Measurements from ENCODE around the gene SLC35E3.

The SLC35E3 gene

GRCh38 chr12:68786929-68787328, 41.0 kb downstream of the SLC35E3 start:
- no peak overlapping the region for H3K27ac ChIP-seq (ENCODE audit: low read depth, low read length)
- no peak overlapping the region for H4K5ac ChIP-seq (ENCODE audit: low read length)
- no peaks in the 10 kb centered on the region for H3K79me1 ChIP-seq (ENCODE audit: low read length)
- H2BK15ac ChIP-seq (replicated peaks; ENCODE audit: low read depth) = no peak overlapping the region
- WGBS (ENCODE audit: extremely low coverage, insufficient coverage, low lambda C conversion rate) = no CpG with 5 or more reads among the region's 2 CpGs
- H3K4me3 ChIP-seq (ENCODE audit: low read length) = no peak overlapping the region
- H3K4me1 ChIP-seq (ENCODE audit: control insufficient read depth, low read depth, low read length) = no peaks in the 10 kb centered on the region
- H2BK5ac ChIP-seq (ENCODE audit: low read length) = no peak overlapping the region
- no peak overlapping the region for H3K56ac ChIP-seq (ENCODE audit: low read length)
- H4K8ac ChIP-seq (ENCODE audit: low read depth, low read length) = no peak overlapping the region
- H2AK5ac ChIP-seq (ENCODE audit: low read length) = no peak overlapping the region
- H3K4me2 ChIP-seq (ENCODE audit: low read length) = no peak overlapping the region
- no peak overlapping the region for H3K4ac ChIP-seq (ENCODE audit: low read depth, low read length)
- H3K23ac ChIP-seq (ENCODE audit: low read length) = no peak overlapping the region
- DNase-seq = no peak
- no peaks in the 10 kb centered on the region for H3K79me2 ChIP-seq (ENCODE audit: control insufficient read depth, insufficient read depth, low read length)
- no peak overlapping the region for H3K18ac ChIP-seq (ENCODE audit: low read length)
- no peak overlapping the region for H2BK120ac ChIP-seq (ENCODE audit: low read depth, low read length)
- H3K27me3 ChIP-seq (ENCODE audit: insufficient read depth, low read length, poor library complexity) = no peaks in the 10 kb centered on the region
- no peak overlapping the region for H3K9ac ChIP-seq (ENCODE audit: low read length)
- no peaks in the 10 kb centered on the region for H3K36me3 ChIP-seq (ENCODE audit: control insufficient read depth, insufficient read depth, low read length)

DNA sequence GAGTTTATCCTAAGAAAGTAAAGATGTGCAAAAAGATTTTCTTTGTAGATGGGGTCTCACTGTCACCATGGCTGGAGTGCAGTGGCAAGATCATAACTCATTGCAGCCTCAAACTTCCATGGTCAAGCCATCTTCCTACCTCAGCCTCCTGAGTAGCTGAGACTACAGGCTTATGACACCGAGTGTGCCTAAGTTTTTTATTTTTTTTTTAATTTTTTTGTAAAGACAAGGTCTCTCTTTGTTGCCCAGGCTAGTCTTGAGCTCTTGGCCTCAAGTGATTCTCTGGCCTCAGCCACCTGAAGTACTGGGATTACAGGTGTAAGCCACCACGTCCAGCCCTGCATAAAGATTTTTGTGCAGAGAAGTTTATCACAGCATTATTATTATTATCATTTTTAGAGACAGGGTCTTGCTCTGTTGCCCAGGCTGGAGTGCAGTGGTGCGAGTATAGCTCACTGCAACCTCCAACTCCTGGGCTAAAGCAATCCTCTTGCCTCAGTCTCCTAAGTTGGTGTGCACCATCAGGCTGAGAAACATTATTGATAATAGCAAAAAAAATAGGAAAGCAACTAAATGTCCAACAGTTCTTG, 42.7 kb downstream of the SLC35E3 start:
- H3K36me3 ChIP-seq (ENCODE audit: control insufficient read depth, insufficient read depth, low read length) = no peaks in the 10 kb centered on the region
- H4K8ac ChIP-seq (ENCODE audit: low read depth, low read length) = no peak overlapping the region
- no peak overlapping the region for H3K23ac ChIP-seq (ENCODE audit: low read length)
- H3K27me3 ChIP-seq (ENCODE audit: insufficient read depth, low read length, poor library complexity) = no peaks in the 10 kb centered on the region
- H3K27ac ChIP-seq (ENCODE audit: low read depth, low read length) = no peak overlapping the region
- H2AK5ac ChIP-seq (ENCODE audit: low read length) = no peak overlapping the region
- no peak overlapping the region for H3K4me3 ChIP-seq (ENCODE audit: low read length)
- H3K4ac ChIP-seq (ENCODE audit: low read depth, low read length) = no peak overlapping the region
- H2BK5ac ChIP-seq (ENCODE audit: low read length) = no peak overlapping the region
- no peak overlapping the region for H3K4me2 ChIP-seq (ENCODE audit: low read length)
- no peak overlapping the region for H3K9ac ChIP-seq (ENCODE audit: low read length)
- no peak for DNase-seq
- H3K79me1 ChIP-seq (ENCODE audit: low read length) = no peaks in the 10 kb centered on the region
- H3K56ac ChIP-seq (ENCODE audit: low read length) = no peak overlapping the region
- H3K4me1 ChIP-seq (ENCODE audit: control insufficient read depth, low read depth, low read length) = no peaks in the 10 kb centered on the region
- no peak overlapping the region for H3K18ac ChIP-seq (ENCODE audit: low read length)
- no CpG with 5 or more reads among the region's 3 CpGs for WGBS (ENCODE audit: extremely low coverage, insufficient coverage, low lambda C conversion rate)
- H2BK120ac ChIP-seq (ENCODE audit: low read depth, low read length) = no peak overlapping the region
- no peak overlapping the region for H2BK15ac ChIP-seq (replicated peaks; ENCODE audit: low read depth)
- no peak overlapping the region for H4K5ac ChIP-seq (ENCODE audit: low read length)
- H3K79me2 ChIP-seq (ENCODE audit: control insufficient read depth, insufficient read depth, low read length) = no peaks in the 10 kb centered on the region

DNA sequence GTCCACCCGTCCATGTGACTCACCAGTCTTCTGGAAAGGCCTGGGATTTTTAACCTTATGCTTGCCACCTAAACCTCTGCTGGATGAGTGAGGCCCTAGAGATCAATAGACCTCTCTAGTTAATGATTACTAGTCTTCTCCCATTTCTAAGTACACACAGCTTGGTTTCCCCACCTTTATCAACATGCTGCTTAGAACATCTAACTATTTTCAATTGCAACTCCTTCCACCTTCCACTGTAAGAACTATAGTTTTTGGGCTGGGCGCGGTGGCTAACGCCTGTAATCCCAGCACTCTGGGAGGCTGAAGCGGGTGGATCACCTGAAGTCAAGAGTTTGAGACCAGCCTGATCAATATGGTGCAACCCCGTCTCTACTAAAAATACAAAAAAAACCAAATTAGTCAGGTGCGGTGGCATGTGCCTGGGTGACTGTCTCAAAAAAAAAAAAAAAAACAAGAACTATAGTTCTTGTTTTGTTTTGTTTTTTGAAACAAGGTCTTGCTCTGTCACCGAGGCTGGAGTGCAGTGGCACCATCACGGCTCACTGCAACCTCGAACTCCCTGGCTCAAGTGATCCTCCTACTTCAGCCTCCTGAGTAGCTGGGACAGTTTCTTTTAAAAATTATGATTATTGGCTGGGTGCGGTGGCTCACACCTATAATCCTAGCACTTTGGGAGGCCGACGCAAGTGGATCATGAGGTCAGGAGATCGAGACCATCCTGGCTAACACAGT, 43.3 kb downstream of the SLC35E3 start:
- H2AK5ac ChIP-seq (ENCODE audit: low read length) = no peak overlapping the region
- H3K4me1 ChIP-seq (ENCODE audit: control insufficient read depth, low read depth, low read length) = no peaks in the 10 kb centered on the region
- H3K27me3 ChIP-seq (ENCODE audit: insufficient read depth, low read length, poor library complexity) = no peaks in the 10 kb centered on the region
- no peak overlapping the region for H4K8ac ChIP-seq (ENCODE audit: low read depth, low read length)
- H3K4me3 ChIP-seq (ENCODE audit: low read length) = no peak overlapping the region
- H3K56ac ChIP-seq (ENCODE audit: low read length) = no peak overlapping the region
- H3K79me1 ChIP-seq (ENCODE audit: low read length) = no peaks in the 10 kb centered on the region
- H4K5ac ChIP-seq (ENCODE audit: low read length) = no peak overlapping the region
- no peak overlapping the region for H3K4me2 ChIP-seq (ENCODE audit: low read length)
- no peaks in the 10 kb centered on the region for H3K36me3 ChIP-seq (ENCODE audit: control insufficient read depth, insufficient read depth, low read length)
- WGBS (ENCODE audit: extremely low coverage, insufficient coverage, low lambda C conversion rate) = no CpG with 5 or more reads among the region's 14 CpGs
- H3K27ac ChIP-seq (ENCODE audit: low read depth, low read length) = no peak overlapping the region
- no peaks in the 10 kb centered on the region for H3K79me2 ChIP-seq (ENCODE audit: control insufficient read depth, insufficient read depth, low read length)
- H2BK120ac ChIP-seq (ENCODE audit: low read depth, low read length) = no peak overlapping the region
- no peak overlapping the region for H3K4ac ChIP-seq (ENCODE audit: low read depth, low read length)
- no peak overlapping the region for H2BK15ac ChIP-seq (replicated peaks; ENCODE audit: low read depth)
- no peak overlapping the region for H2BK5ac ChIP-seq (ENCODE audit: low read length)
- H3K23ac ChIP-seq (ENCODE audit: low read length) = no peak overlapping the region
- DNase-seq = no peak
- no peak overlapping the region for H3K18ac ChIP-seq (ENCODE audit: low read length)
- H3K9ac ChIP-seq (ENCODE audit: low read length) = no peak overlapping the region

DNA sequence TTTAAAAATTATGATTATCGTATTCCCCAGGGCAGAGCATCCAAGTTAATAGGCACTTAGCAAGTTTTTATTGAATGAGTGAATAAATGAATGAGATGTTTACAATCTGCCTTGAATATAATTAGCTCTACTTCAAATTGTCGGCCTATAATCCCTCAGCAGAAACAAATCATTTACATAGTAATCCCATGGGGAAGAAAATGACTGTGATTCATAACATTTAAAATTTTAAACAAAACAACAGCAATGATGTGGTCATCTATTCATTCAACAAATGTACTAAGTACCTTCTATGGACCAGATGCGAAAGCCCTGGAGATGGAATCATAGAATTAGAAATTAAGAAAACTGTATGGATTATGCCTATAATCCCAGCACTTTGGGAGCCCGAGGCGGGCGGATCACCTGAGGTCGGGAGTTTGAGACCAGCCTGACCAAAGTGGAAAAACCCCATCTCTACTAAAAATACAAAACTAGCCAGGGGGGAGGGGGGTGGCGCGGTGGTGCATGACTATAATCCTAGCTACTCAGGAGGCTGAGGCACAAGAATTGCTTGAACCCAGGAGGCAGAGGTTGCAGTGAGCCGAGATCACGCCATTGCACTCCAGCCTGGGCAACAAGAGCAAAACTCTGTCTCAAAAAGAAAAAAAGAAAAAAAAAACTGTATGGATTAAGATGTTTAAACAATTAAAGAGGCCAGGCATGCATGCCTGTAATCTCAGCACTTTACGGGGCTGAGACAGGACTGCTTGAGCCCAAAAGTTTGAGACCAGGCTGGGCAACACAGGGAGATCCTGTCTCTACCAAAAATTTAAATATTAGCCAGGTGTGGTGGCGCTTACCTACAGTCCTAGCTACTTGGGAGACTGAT, 44.3 kb downstream of the SLC35E3 start:
- H3K23ac ChIP-seq (ENCODE audit: low read length) = no peak overlapping the region
- no peaks in the 10 kb centered on the region for H3K79me1 ChIP-seq (ENCODE audit: low read length)
- no peaks in the 10 kb centered on the region for H3K36me3 ChIP-seq (ENCODE audit: control insufficient read depth, insufficient read depth, low read length)
- H2BK120ac ChIP-seq (ENCODE audit: low read depth, low read length) = no peak overlapping the region
- no peak overlapping the region for H3K27ac ChIP-seq (ENCODE audit: low read depth, low read length)
- H3K18ac ChIP-seq (ENCODE audit: low read length) = no peak overlapping the region
- no peak overlapping the region for H3K4ac ChIP-seq (ENCODE audit: low read depth, low read length)
- no peak overlapping the region for H2BK15ac ChIP-seq (replicated peaks; ENCODE audit: low read depth)
- H2AK5ac ChIP-seq (ENCODE audit: low read length) = no peak overlapping the region
- H2BK5ac ChIP-seq (ENCODE audit: low read length) = no peak overlapping the region
- no peak overlapping the region for H4K8ac ChIP-seq (ENCODE audit: low read depth, low read length)
- no peak overlapping the region for H3K9ac ChIP-seq (ENCODE audit: low read length)
- H3K56ac ChIP-seq (ENCODE audit: low read length) = no peak overlapping the region
- H3K4me2 ChIP-seq (ENCODE audit: low read length) = no peak overlapping the region
- H3K4me3 ChIP-seq (ENCODE audit: low read length) = no peak overlapping the region
- no peak overlapping the region for H4K5ac ChIP-seq (ENCODE audit: low read length)
- WGBS (ENCODE audit: extremely low coverage, insufficient coverage, low lambda C conversion rate) = no CpG with 5 or more reads among the region's 13 CpGs
- no peaks in the 10 kb centered on the region for H3K27me3 ChIP-seq (ENCODE audit: insufficient read depth, low read length, poor library complexity)
- DNase-seq = no peak
- H3K79me2 ChIP-seq (ENCODE audit: control insufficient read depth, insufficient read depth, low read length) = no peaks in the 10 kb centered on the region
- H3K4me1 ChIP-seq (ENCODE audit: control insufficient read depth, low read depth, low read length) = no peaks in the 10 kb centered on the region

GRCh38 chr12:68790952-68791234, 44.9 kb downstream of the SLC35E3 start:
- Histone ChIP-seq H3K9ac (ENCODE audit: low read length) (no peak overlapping the region), H4K8ac (ENCODE audit: low read depth, low read length) (no peak overlapping the region), H4K5ac (ENCODE audit: low read length) (no peak overlapping the region), H3K18ac (ENCODE audit: low read length) (no peak overlapping the region), H3K36me3 (ENCODE audit: control insufficient read depth, insufficient read depth, low read length) (no peaks in the 10 kb centered on the region), H3K4ac (ENCODE audit: low read depth, low read length) (no peak overlapping the region), H3K27ac (ENCODE audit: low read depth, low read length) (no peak overlapping the region), H3K79me2 (ENCODE audit: control insufficient read depth, insufficient read depth, low read length) (no peaks in the 10 kb centered on the region), H3K4me3 (ENCODE audit: low read length) (no peak overlapping the region), H3K4me2 (ENCODE audit: low read length) (no peak overlapping the region), H2BK15ac (replicated peaks; ENCODE audit: low read depth) (no peak overlapping the region), H3K79me1 (ENCODE audit: low read length) (no peaks in the 10 kb centered on the region), H3K56ac (ENCODE audit: low read length) (no peak overlapping the region), H3K4me1 (ENCODE audit: control insufficient read depth, low read depth, low read length) (no peaks in the 10 kb centered on the region), H2BK120ac (ENCODE audit: low read depth, low read length) (no peak overlapping the region), H3K23ac (ENCODE audit: low read length) (no peak overlapping the region), H2AK5ac (ENCODE audit: low read length) (no peak overlapping the region), H2BK5ac (ENCODE audit: low read length) (no peak overlapping the region), H3K27me3 (ENCODE audit: insufficient read depth, low read length, poor library complexity) (no peaks in the 10 kb centered on the region)
- DNase-seq = no peak
- WGBS (ENCODE audit: extremely low coverage, insufficient coverage, low lambda C conversion rate) = no CpG with 5 or more reads among the region's 3 CpGs
